Measurements from ENCODE around the gene LDHAL6B. TPM values are rescaled to one million over a fixed set of nuclear protein-coding genes. Genes with fewer than 3 reads are reported as not detected.
A peak's percentile ranks its signal among the peaks of the same experiment; 100 is the strongest.
"Not testable (repeated sequence)": the region's sequence is repeated elsewhere in the genome, so short reads cannot be mapped to it uniquely, and the experiment has no call there.

The LDHAL6B gene
- total RNA-seq, 1 donor from 2014 or later = not detected

DNA sequence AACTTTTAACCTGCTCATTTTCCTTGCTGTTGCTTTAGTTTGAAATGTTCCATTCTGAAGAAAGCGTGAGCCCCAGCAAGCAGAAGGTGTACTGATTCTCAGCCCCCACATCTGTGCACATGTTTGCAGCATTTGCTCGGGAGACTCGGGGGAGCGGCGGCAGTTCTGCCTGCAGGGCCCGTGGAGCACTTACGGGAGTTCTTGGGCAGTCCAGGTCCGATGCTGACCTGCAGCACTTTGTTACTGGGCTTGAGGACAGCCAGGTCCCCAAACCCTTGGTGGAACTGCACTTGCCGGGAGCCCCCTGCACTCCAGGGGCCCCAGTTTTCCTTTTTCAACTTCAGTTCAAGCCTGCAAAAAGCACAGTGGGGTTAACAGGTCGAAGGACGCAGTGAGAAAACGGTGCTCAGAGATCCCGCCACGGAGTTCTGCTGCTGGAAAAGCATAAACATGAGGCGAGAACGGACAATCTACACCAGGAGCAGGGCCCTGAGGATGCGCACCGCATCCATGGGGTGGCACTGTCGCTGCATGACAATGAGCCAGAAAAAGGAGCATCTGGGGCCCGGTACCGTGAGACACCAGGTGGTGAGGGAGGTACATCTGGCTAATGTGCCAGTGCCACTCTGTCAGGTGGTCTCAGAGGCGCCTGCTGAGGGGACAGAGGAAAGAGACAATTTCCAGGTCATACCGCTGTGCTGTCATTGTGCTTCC lies 45.6 kb upstream of the LDHAL6B start:
- Mint-ChIP-seq H3K27me3 (ENCODE audit: low read depth) (no peaks in the 10 kb centered on the region), H3K4me1 (ENCODE audit: low read depth) (peaks cover 6% of the 10 kb centered on the region), H3K36me3 (ENCODE audit: low read depth) (peaks cover 33% of the 10 kb centered on the region), H3K9me3 (ENCODE audit: low read depth) (no peaks in the 10 kb centered on the region), H3K4me3 (ENCODE audit: unreplicated experiment) (no peak overlapping the region), H3K27ac (ENCODE audit: unreplicated experiment) (no peak overlapping the region)
- DNase-seq (ENCODE audit: low spot score) = no peak
- TF ChIP-seq, protein P1, sequence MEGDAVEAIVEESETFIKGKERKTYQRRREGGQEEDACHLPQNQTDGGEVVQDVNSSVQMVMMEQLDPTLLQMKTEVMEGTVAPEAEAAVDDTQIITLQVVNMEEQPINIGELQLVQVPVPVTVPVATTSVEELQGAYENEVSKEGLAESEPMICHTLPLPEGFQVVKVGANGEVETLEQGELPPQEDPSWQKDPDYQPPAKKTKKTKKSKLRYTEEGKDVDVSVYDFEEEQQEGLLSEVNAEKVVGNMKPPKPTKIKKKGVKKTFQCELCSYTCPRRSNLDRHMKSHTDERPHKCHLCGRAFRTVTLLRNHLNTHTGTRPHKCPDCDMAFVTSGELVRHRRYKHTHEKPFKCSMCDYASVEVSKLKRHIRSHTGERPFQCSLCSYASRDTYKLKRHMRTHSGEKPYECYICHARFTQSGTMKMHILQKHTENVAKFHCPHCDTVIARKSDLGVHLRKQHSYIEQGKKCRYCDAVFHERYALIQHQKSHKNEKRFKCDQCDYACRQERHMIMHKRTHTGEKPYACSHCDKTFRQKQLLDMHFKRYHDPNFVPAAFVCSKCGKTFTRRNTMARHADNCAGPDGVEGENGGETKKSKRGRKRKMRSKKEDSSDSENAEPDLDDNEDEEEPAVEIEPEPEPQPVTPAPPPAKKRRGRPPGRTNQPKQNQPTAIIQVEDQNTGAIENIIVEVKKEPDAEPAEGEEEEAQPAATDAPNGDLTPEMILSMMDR (IDR thresholded peaks at IDR 0.05) = peak; percentile 72

DNA sequence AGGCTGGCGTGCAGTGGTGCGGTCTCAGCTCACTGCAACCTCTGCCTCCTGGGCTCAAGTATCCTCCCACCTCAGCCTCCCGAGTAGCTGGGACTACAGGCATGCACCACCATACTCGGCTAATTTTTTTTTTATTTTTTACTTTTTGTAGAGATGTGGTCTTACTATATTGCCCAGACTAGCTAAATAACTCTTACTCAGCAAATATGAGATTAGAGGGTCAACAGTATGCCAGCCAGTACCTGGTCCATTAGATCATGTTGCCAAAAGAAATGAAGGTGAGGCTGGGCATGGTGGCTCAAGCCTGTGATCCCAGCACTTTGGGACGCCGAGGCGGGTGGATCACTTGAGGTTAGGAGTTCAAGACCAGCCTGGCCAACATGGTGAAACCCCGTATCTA lies 44.6 kb upstream of the LDHAL6B start:
- H3K27me3 Mint-ChIP-seq (ENCODE audit: low read depth); DNase-seq (ENCODE audit: low spot score); H3K4me3 Mint-ChIP-seq (ENCODE audit: unreplicated experiment); H3K27ac Mint-ChIP-seq (ENCODE audit: unreplicated experiment); H3K9me3 Mint-ChIP-seq (ENCODE audit: low read depth): not testable (repeated sequence)
- Mint-ChIP-seq H3K36me3 (ENCODE audit: low read depth) (peaks cover 33% of the 10 kb centered on the region), H3K4me1 (ENCODE audit: low read depth) (peaks cover 15% of the 10 kb centered on the region)

DNA sequence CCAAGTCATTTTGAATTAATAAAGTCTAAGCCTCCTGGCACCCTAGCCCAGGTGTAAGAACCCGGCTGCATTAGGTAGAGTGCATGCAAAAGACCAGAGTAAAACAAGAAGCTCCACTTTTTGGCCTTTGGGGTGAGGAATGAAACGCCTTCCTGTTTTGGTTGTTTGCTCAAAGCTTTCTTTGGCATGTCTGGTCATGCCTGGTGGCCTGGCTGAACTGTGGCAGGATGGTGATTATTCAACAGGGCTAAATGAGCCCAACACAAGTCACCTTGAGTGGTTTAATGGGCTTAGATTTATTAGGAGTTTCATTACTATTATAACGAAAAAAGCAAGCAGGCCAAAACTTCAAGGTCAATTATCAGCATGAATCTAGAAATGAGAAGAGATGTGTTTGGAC lies 40.9 kb upstream of the LDHAL6B start:
- no peak for DNase-seq (ENCODE audit: low spot score)
- TF ChIP-seq, protein P1 (IDR thresholded peaks at IDR 0.05) = no peak
- no peaks in the 10 kb centered on the region for H3K9me3 Mint-ChIP-seq (ENCODE audit: low read depth)
- peaks cover 22% of the 10 kb centered on the region for H3K36me3 Mint-ChIP-seq (ENCODE audit: low read depth)
- no peak overlapping the region for H3K27ac Mint-ChIP-seq (ENCODE audit: unreplicated experiment)
- H3K4me1 Mint-ChIP-seq (ENCODE audit: low read depth) = peaks cover 42% of the 10 kb centered on the region
- no peak overlapping the region for H3K4me3 Mint-ChIP-seq (ENCODE audit: unreplicated experiment)
- H3K27me3 Mint-ChIP-seq (ENCODE audit: low read depth) = no peaks in the 10 kb centered on the region

DNA sequence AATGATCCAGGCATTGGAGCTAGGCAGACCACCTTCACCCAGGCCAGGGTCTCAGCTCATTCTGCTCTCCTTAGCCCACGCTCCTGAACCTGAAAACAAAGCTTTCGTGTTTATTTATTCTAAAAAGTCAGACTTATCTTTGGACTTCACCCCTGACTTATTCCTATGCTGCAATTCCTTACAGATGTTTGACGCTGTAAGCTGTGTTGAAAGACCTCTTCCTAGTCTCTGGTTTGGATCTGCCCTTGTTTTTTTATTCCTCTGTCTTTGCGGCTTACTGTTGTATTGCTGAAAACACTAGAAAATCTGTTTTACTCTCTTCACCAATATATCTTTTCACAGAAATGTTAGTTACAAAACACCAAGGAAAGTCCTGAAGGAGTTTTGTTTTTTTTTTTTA lies 40.5 kb upstream of the LDHAL6B start:
- Mint-ChIP-seq H3K4me3 (ENCODE audit: unreplicated experiment) (no peak overlapping the region), H3K36me3 (ENCODE audit: low read depth) (peaks cover 18% of the 10 kb centered on the region), H3K27ac (ENCODE audit: unreplicated experiment) (no peak overlapping the region), H3K27me3 (ENCODE audit: low read depth) (no peaks in the 10 kb centered on the region), H3K4me1 (ENCODE audit: low read depth) (peaks cover 46% of the 10 kb centered on the region), H3K9me3 (ENCODE audit: low read depth) (no peaks in the 10 kb centered on the region)
- TF ChIP-seq, protein P1 (IDR thresholded peaks at IDR 0.05) = no peak
- no peak for DNase-seq (ENCODE audit: low spot score)

DNA sequence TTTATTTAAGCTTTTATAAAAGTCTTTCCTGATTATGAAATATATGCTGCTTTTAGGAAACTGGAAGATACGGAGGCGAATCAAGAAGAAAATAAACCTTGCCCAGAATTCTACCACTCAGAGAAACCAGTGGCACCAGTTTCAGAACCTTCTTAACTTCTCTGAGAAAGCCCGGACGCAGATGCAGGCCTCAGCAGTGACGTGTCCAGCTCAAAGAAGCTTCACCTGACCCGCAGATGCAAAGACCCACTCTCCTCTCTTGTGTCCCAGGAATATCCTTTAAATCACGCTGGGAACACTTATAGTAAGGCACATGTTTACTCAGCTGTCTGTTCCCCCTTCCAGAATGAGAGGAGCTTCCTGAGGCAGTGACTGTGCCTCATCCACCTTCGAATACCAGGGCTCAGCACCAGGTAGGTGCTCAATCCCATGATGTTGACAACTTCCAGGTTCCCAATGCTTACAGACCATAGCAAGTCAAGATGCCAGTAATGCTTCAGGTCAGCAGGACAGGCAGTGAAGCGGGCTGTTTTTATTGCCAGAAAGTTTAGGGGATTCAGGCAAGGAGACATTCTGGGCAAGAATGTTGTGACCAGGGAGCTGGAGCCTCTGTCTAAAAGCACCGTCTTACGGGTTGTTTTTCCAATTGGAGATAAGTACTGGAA lies 39.9 kb upstream of the LDHAL6B start:
- H3K4me1 Mint-ChIP-seq (ENCODE audit: low read depth) = peaks cover 46% of the 10 kb centered on the region
- H3K9me3 Mint-ChIP-seq (ENCODE audit: low read depth) = no peaks in the 10 kb centered on the region
- no peaks in the 10 kb centered on the region for H3K27me3 Mint-ChIP-seq (ENCODE audit: low read depth)
- no peak overlapping the region for H3K4me3 Mint-ChIP-seq (ENCODE audit: unreplicated experiment)
- peaks cover 18% of the 10 kb centered on the region for H3K36me3 Mint-ChIP-seq (ENCODE audit: low read depth)
- no peak overlapping the region for H3K27ac Mint-ChIP-seq (ENCODE audit: unreplicated experiment)
- DNase-seq (ENCODE audit: low spot score) = no peak
- TF ChIP-seq, protein P1 (IDR thresholded peaks at IDR 0.05) = no peak
